ENCODE results near the gene WNT3A.

The WNT3A gene

DNA sequence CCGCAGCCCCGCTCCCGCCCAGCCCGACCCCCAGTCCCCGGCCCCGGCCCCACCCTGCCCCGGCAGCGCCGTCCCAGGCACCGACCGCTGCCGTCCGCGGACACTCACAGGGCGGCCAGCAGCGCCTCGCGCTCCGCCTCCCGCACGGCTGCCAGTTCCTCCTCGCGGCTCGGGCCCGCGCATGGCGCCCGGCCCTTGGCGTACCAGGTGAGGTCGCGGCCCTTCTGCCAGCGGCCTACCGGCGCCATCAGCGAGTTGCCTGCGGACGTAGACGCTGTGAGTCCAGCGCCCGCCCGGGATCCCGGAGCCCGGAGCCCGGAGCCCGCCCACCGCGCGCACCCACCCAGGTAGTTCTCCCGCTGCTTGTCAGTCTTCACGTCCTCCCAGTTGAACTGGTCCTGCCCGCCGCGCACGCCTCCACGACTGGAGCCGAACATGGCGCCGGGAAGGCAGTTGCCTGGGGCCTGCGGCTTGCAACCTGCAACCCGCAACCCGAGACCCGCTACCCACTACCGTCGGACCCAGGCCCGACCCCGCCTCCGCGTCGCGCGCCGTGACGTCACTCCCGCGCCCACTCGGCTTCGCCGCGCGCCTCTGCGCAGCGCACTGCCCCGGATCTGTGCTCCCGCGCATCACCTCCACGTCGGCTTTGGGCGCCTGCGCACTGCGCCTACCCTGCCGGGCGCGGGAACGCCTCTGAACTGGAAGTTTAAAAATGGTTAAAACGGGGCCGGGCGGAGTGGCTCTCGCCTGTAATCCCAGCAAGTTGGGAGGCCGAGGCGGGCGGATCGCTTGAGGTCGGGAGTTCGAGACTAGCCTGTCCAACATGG lies 96.2 kb downstream of the WNT3A start, which contains the start of gene C1orf35 (continued):
- TF ChIP-seq ZBTB8A (tag by site-specific recombination; IDR thresholded peaks at IDR 0.05) (peak; percentile 97), ZNF776 (tag by site-specific recombination; IDR thresholded peaks at IDR 0.05; ENCODE audit: borderline replicate concordance) (no peak)

DNA sequence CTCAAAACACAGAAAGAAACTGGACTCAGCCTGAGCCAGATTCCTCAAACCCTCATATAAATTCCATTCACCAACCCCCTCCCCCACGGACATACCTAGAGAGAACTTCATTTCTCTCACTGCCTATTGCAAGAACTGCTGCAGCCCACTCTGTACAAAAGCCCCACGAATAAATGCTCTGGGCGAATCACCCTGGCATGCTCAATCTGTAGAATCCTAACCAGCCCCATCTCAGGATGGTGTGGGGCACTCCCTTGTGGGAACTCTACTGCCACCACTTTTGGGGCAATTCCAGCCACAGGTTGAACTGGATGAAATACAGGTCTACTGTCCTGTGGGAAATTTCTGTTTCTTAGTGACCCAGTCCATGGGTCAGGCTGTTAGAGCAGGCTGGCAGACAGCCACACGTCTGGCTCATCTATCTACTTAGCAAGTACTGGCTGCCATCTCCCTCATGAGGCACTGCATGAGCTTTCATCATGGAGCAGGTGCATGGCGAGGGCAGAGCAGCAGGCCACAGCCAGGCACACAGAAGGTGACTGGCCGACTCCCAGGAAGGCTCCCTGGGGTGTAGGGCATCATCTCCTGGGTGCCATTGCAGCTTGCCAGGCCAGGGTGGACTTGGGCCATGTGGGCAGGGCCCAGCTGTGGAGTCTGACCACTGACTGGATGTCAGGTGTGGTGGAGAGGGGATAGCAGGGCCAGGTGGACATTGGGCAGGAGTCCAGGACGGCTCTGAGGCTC lies 97.9 kb downstream of the WNT3A start:
- Histone ChIP-seq H3K4me3 (ENCODE audit: low read depth, low read length) (no peak overlapping the region), H3K9me3 (ENCODE audit: control insufficient read depth, insufficient read depth, low read depth, low read length) (no peaks in the 10 kb centered on the region), H3K27ac (ENCODE audit: extremely low read depth, low read depth, low read length) (no peak overlapping the region), H3K36me3 (ENCODE audit: control insufficient read depth in 2 of 2, insufficient read depth in 1 of 2, low read length in 2 of 2) (peaks cover 13 to 52% of the 10 kb centered on the region in 2 experiments), H3K4me1 (ENCODE audit: control insufficient read depth, insufficient read depth, low read length) (peaks cover 3% of the 10 kb centered on the region; the same call in 1 of the 2 replicates)
- POLR2A ChIA-PET: interaction anchor here (0.9 to 3.4 kb wide), 4 partner anchors 22 to 302 kb away, joined by 3 to 15 read pairs (median 4); partner anchors contain the start of genes ARF1 and TRIM11
- CTCF ChIA-PET: no interaction called here
- TF ChIP-seq YY1 (tag by site-specific recombination; IDR thresholded peaks at IDR 0.05) (no peak), HOXA7 (CRISPR knock-in tag; IDR thresholded peaks at IDR 0.05; ENCODE audit: borderline replicate concordance) (0 out of 2 replicates have a peak, but pooled peaks have one; percentile 54), ZBTB17 (tag by site-specific recombination; IDR thresholded peaks at IDR 0.05) (no peak), ZBTB7A (tag by site-specific recombination; IDR thresholded peaks at IDR 0.05; ENCODE audit: low read depth) (no peak), GLIS2 (tag by site-specific recombination; IDR thresholded peaks at IDR 0.05) (no peak), ZBTB20 (tag by site-specific recombination; IDR thresholded peaks at IDR 0.05) (no peak), SCRT1 (tag by site-specific recombination; IDR thresholded peaks at IDR 0.05; ENCODE audit: borderline replicate concordance) (peak; percentile 48; the same call in 1 of the 2 replicates), ZNF211 (tag by site-specific recombination; IDR thresholded peaks at IDR 0.05; ENCODE audit: low read depth) (no peak), ZNF610 (tag by site-specific recombination; IDR thresholded peaks at IDR 0.05; ENCODE audit: borderline replicate concordance) (no peak), ZNF600 (tag by site-specific recombination; IDR thresholded peaks at IDR 0.05) (0 out of 2 replicates have a peak, but pooled peaks have one; percentile 11), BCL11B (tag by site-specific recombination; IDR thresholded peaks at IDR 0.05; ENCODE audit: low read depth) (no peak), OVOL3 (tag by site-specific recombination; IDR thresholded peaks at IDR 0.05) (no peak), MYNN (tag by site-specific recombination; IDR thresholded peaks at IDR 0.05; ENCODE audit: borderline replicate concordance) (no peak), ZNF292 (tag by site-specific recombination; IDR thresholded peaks at IDR 0.05; ENCODE audit: borderline replicate concordance, low read depth) (no peak), ZNF175 (tag by site-specific recombination; IDR thresholded peaks at IDR 0.05) (no peak)
- TF ChIP-seq, protein P1, sequence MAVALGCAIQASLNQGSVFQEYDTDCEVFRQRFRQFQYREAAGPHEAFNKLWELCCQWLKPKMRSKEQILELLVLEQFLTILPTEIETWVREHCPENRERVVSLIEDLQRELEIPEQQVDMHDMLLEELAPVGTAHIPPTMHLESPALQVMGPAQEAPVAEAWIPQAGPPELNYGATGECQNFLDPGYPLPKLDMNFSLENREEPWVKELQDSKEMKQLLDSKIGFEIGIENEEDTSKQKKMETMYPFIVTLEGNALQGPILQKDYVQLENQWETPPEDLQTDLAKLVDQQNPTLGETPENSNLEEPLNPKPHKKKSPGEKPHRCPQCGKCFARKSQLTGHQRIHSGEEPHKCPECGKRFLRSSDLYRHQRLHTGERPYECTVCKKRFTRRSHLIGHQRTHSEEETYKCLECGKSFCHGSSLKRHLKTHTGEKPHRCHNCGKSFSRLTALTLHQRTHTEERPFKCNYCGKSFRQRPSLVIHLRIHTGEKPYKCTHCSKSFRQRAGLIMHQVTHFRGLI (tag by site-specific recombination; IDR thresholded peaks at IDR 0.05): no peak
- TF ChIP-seq, protein P2, sequence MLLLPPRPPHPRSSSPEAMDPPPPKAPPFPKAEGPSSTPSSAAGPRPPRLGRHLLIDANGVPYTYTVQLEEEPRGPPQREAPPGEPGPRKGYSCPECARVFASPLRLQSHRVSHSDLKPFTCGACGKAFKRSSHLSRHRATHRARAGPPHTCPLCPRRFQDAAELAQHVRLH (tag by site-specific recombination; IDR thresholded peaks at IDR 0.05): no peak
- TF ChIP-seq, protein P3, sequence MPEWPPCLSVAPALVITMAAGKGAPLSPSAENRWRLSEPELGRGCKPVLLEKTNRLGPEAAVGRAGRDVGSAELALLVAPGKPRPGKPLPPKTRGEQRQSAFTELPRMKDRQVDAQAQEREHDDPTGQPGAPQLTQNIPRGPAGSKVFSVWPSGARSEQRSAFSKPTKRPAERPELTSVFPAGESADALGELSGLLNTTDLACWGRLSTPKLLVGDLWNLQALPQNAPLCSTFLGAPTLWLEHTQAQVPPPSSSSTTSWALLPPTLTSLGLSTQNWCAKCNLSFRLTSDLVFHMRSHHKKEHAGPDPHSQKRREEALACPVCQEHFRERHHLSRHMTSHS (tag by site-specific recombination; IDR thresholded peaks at IDR 0.05): no peak
- TF ChIP-seq, protein P4, sequence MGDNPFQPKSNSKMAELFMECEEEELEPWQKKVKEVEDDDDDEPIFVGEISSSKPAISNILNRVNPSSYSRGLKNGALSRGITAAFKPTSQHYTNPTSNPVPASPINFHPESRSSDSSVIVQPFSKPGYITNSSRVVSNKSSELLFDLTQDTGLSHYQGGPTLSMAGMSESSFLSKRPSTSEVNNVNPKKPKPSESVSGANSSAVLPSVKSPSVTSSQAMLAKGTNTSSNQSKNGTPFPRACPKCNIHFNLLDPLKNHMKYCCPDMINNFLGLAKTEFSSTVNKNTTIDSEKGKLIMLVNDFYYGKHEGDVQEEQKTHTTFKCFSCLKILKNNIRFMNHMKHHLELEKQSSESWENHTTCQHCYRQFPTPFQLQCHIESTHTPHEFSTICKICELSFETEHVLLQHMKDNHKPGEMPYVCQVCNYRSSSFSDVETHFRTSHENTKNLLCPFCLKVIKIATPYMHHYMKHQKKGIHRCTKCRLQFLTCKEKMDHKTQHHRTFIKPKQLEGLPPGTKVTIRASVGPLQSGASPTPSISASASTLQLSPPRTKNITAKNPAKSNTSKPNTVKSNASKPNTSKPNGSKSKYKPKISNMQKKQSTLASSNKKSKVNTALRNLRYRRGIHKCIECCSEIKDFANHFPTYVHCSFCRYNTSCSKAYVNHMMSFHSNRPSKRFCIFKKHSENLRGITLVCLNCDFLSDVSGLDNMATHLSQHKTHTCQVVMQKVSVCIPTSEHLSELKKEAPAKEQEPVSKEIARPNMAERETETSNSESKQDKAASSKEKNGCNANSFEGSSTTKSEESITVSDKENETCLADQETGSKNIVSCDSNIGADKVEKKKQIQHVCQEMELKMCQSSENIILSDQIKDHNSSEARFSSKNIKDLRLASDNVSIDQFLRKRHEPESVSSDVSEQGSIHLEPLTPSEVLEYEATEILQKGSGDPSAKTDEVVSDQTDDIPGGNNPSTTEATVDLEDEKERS (tag by site-specific recombination; IDR thresholded peaks at IDR 0.05): no peak
- TF ChIP-seq, protein P5, sequence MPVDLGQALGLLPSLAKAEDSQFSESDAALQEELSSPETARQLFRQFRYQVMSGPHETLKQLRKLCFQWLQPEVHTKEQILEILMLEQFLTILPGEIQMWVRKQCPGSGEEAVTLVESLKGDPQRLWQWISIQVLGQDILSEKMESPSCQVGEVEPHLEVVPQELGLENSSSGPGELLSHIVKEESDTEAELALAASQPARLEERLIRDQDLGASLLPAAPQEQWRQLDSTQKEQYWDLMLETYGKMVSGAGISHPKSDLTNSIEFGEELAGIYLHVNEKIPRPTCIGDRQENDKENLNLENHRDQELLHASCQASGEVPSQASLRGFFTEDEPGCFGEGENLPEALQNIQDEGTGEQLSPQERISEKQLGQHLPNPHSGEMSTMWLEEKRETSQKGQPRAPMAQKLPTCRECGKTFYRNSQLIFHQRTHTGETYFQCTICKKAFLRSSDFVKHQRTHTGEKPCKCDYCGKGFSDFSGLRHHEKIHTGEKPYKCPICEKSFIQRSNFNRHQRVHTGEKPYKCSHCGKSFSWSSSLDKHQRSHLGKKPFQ (tag by site-specific recombination; IDR thresholded peaks at IDR 0.05): no peak
- TF ChIP-seq, protein P6, sequence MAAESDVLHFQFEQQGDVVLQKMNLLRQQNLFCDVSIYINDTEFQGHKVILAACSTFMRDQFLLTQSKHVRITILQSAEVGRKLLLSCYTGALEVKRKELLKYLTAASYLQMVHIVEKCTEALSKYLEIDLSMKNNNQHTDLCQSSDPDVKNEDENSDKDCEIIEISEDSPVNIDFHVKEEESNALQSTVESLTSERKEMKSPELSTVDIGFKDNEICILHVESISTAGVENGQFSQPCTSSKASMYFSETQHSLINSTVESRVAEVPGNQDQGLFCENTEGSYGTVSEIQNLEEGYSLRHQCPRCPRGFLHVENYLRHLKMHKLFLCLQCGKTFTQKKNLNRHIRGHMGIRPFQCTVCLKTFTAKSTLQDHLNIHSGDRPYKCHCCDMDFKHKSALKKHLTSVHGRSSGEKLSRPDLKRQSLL (tag by site-specific recombination; IDR thresholded peaks at IDR 0.05): no peak
- TF ChIP-seq, protein P7, sequence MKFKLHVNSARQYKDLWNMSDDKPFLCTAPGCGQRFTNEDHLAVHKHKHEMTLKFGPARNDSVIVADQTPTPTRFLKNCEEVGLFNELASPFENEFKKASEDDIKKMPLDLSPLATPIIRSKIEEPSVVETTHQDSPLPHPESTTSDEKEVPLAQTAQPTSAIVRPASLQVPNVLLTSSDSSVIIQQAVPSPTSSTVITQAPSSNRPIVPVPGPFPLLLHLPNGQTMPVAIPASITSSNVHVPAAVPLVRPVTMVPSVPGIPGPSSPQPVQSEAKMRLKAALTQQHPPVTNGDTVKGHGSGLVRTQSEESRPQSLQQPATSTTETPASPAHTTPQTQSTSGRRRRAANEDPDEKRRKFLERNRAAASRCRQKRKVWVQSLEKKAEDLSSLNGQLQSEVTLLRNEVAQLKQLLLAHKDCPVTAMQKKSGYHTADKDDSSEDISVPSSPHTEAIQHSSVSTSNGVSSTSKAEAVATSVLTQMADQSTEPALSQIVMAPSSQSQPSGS (tag by site-specific recombination; IDR thresholded peaks at IDR 0.05; ENCODE audit: low read depth): no peak
